Spleen (tissue), 11 donors: ENCODE results near the gene HELQ. TPM values are rescaled to one million over a fixed set of nuclear protein-coding genes. Genes with fewer than 3 reads are reported as not detected.

Experiments used
- DNase-seq: peaks from one replicate; pipeline ENCODE4 v3.0.0-alpha.2; 2020
- H3K27ac ChIP-seq, 8 donors: fragments of 200-600 bp; sonication (generic) in 7 of 8; 1 replicate in 4 of 8; 2 replicates in 4 of 8; pipeline versions ENCODE4 v1.5.0 to v1.8.0; 2016 to 2021; ENCODE audit warnings: inconsistent platforms in 4 of 8, mild to moderate bottlenecking in 4 of 8, moderate library complexity in 1 of 8
- H3K27me3 ChIP-seq, 7 donors: fragments of 200-600 bp; sonication (generic) in 6 of 7; replicated peaks in 1 of 7; 1 replicate in 4 of 7; 2 replicates in 3 of 7; pipeline versions ENCODE4 v1.5.0 to v1.8.0; 2016 to 2021; ENCODE audit warnings: inconsistent platforms in 3 of 7, mild to moderate bottlenecking in 1 of 7
- H3K36me3 ChIP-seq, 6 donors: fragments of 200-600 bp; sonication (generic) in 5 of 6; 1 replicate in 4 of 6; 2 replicates in 2 of 6; pipeline versions ENCODE4 v1.5.0 to v1.8.0; 2016 to 2021; ENCODE audit warnings: inconsistent platforms in 2 of 6
- H3K4me1 ChIP-seq, 6 donors: fragments of 200-600 bp; sonication (generic) in 5 of 6; 1 replicate in 3 of 6; 2 replicates in 3 of 6; pipeline versions ENCODE4 v1.5.0 to v1.8.0; 2016 to 2021; ENCODE audit warnings: inconsistent platforms in 3 of 6
- H3K4me3 ChIP-seq, 8 donors: fragments of 200-600 bp; sonication (generic) in 7 of 8; 1 replicate in 4 of 8; 2 replicates in 4 of 8; pipeline versions ENCODE4 v1.5.0 to v1.8.0; 2016 to 2021; ENCODE audit warnings: inconsistent platforms in 4 of 8, mild to moderate bottlenecking in 4 of 8, moderate library complexity in 2 of 8
- H3K9me3 ChIP-seq, 8 donors: fragments of 200-600 bp; sonication (generic) in 7 of 8; 1 replicate in 4 of 8; 2 replicates in 4 of 8; pipeline versions ENCODE4 v1.5.0 to v1.8.0; 2016 to 2021; ENCODE audit warnings: inconsistent platforms in 4 of 8
- POLR2A ChIP-seq, 3 donors: fragments of 450-650 bp; IDR thresholded peaks; one replicate each; pipeline ENCODE4 v1.5.1; 2017; ENCODE audit warnings: antibody characterized with exemption in 3 of 3, mild to moderate bottlenecking in 1 of 3
- POLR2AphosphoS5 ChIP-seq, 3 donors: sonication (generic); formaldehyde crosslinking; IDR thresholded peaks; one replicate each; pipeline ENCODE4 v1.5.1; 2017; ENCODE audit warnings: antibody characterized with exemption in 3 of 3
- WGBS, 5 donors: extraction: QIAGEN DNeasy Blood & Tissue Kit in 3 of 5; methylation state at CpG; one replicate each; pipeline versions ENCODE4 v1.1.5 to v1.1.7; 2013 to 2018; 5-methylcytosine and 5-hydroxymethylcytosine counted together
- intact Hi-C: fragments of 100-400 bp; cut with DNase I; formaldehyde crosslinking; loops from one replicate; pipeline ENCODE4 v1.15.0; 2023; ENCODE audit warnings: low total_unique reads
- polyA plus RNA-seq, 3 donors: library from polyadenylated mRNA; stranded (reverse); fragments of 200-250 nt; gene quantifications; one replicate each; pipeline ENCODE4 v1.2.1, GENCODE V29; 2013
- total RNA-seq, 7 donors: library from RNA; depleted of rRNA in 3 of 7; stranded (reverse); fragments of >200 nt in 3 of 7; fragmentation: NEBNext Ultra II Directional in 4 of 7; extraction: Animal tissue kit (Norgen Biotek cat#: 25700) in 4 of 7; gene quantifications; one replicate each; pipeline versions ENCODE4 v1.1.0 to v1.2.1, GENCODE V29; 2016 to 2021
- TF ChIP-seq, protein P1 (sequence below), 11 experiments: fragments of 200-600 bp in 7 of 11; fragments of 450-650 bp in 4 of 11; sonication (generic) in 4 of 11; IDR thresholded peaks in 8 of 11; conservative IDR thresholded peaks in 3 of 11; 1 replicate in 7 of 11; 2 replicates in 4 of 11; pipeline versions ENCODE4 v1.4.0 to v1.8.0; 2016 to 2021; ENCODE audit warnings: antibody characterized with exemption in 11 of 11, inconsistent platforms in 4 of 11, mild to moderate bottlenecking in 1 of 11
- donor health status: healthy with polysubstance abuse.
- donor health status: DM: no; HTN: no; CAD: no; lungs with moderate emphysema.
- donor health status: DM: no; HTN: no; CAD: no.
- donor health status: Bipolar disorder and iron deficiency.
- donor health status: healthy.
- donor health status: DM: no; HTN: no; CAD: no.
- donor health status: DM: yes; HTN: yes; CAD: no.

HELQ gene
- total and polyA plus RNA-seq, 10 donors = 7.3 to 40.7 (median 24.4) TPM

DNA sequence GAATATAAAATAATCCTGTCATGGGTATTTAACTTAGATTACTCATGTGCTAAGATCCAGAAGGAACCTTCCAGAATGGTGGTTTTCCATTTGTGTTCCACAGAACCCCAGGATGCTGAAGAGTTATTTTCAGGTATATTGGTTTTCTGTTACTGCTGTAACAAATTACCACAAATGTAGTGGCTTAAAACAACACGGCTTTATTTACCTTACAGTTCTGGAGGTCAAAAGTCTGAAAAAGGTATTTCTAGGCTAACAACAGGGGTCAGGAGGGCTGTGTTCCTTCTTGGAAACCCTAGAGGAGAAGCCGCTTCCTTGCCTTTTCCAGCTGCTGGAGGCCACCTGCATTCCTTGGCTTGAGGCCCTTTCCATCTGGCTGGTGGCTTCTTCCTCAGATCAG lies 63.1 kb downstream of the HELQ start:
- peaks cover 0 to 10% (median 0%) of the 10 kb centered on the region in 6 donors for H3K36me3 ChIP-seq
- peaks cover 0 to 2% (median under 1%) of the 10 kb centered on the region in 8 donors for H3K9me3 ChIP-seq
- TF ChIP-seq POLR2AphosphoS5 (IDR thresholded peaks at IDR 0.05) (no peak), POLR2A (IDR thresholded peaks at IDR 0.05) (no peak)
- TF ChIP-seq, protein P1, sequence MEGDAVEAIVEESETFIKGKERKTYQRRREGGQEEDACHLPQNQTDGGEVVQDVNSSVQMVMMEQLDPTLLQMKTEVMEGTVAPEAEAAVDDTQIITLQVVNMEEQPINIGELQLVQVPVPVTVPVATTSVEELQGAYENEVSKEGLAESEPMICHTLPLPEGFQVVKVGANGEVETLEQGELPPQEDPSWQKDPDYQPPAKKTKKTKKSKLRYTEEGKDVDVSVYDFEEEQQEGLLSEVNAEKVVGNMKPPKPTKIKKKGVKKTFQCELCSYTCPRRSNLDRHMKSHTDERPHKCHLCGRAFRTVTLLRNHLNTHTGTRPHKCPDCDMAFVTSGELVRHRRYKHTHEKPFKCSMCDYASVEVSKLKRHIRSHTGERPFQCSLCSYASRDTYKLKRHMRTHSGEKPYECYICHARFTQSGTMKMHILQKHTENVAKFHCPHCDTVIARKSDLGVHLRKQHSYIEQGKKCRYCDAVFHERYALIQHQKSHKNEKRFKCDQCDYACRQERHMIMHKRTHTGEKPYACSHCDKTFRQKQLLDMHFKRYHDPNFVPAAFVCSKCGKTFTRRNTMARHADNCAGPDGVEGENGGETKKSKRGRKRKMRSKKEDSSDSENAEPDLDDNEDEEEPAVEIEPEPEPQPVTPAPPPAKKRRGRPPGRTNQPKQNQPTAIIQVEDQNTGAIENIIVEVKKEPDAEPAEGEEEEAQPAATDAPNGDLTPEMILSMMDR (IDR thresholded peaks at IDR 0.05 in 8 of 11, conservative IDR thresholded peaks at IDR 0.05 in 3 of 11) = no peak
- intact Hi-C loops = no loop called here
- no peaks in the 10 kb centered on the region for H3K27me3 ChIP-seq
- no peak for DNase-seq
- H3K4me1 ChIP-seq = peaks cover 0 to 7% (median 0%) of the 10 kb centered on the region in 6 donors
- H3K27ac ChIP-seq = no peak overlapping the region
- 89 to 99% (median 94%) methylated on average over 2 of the region's 2 CpGs for WGBS, 5 donors
- no peak overlapping the region for H3K4me3 ChIP-seq

DNA sequence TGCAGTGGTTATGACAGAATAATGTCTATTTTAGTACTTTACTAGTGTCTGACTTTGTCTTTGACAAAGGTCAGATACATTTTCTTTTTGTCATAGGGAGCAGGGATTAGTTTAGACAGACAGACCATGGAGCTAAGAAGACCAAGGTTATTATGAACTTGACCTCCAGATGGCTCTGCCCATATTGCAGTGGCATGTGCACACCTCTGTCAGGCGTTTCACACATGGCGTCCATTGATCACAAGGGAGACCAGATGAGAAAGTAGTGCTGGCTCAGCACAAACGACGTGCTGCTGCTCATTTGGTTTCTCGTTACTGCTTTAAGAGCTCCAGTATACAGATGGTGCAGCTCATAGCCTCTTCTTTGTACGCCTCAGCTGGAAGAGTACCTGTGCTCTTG lies 64.7 kb downstream of the HELQ start:
- no peak for DNase-seq
- H3K36me3 ChIP-seq = no peaks in the 10 kb centered on the region
- 74 to 84% (median 81%) methylated on average over 6 of the region's 6 CpGs for WGBS, 5 donors
- H3K4me1 ChIP-seq = peaks cover 0 to 18% (median 2%) of the 10 kb centered on the region in 6 donors
- no peaks in the 10 kb centered on the region for H3K9me3 ChIP-seq
- intact Hi-C loops = no loop called here
- TF ChIP-seq POLR2AphosphoS5 (IDR thresholded peaks at IDR 0.05) (no peak), POLR2A (IDR thresholded peaks at IDR 0.05) (no peak)
- TF ChIP-seq, protein P1 (IDR thresholded peaks at IDR 0.05 in 8 of 11, conservative IDR thresholded peaks at IDR 0.05 in 3 of 11) = no peak
- H3K4me3 ChIP-seq = no peak overlapping the region
- no peaks in the 10 kb centered on the region for H3K27me3 ChIP-seq
- no peak overlapping the region for H3K27ac ChIP-seq

DNA sequence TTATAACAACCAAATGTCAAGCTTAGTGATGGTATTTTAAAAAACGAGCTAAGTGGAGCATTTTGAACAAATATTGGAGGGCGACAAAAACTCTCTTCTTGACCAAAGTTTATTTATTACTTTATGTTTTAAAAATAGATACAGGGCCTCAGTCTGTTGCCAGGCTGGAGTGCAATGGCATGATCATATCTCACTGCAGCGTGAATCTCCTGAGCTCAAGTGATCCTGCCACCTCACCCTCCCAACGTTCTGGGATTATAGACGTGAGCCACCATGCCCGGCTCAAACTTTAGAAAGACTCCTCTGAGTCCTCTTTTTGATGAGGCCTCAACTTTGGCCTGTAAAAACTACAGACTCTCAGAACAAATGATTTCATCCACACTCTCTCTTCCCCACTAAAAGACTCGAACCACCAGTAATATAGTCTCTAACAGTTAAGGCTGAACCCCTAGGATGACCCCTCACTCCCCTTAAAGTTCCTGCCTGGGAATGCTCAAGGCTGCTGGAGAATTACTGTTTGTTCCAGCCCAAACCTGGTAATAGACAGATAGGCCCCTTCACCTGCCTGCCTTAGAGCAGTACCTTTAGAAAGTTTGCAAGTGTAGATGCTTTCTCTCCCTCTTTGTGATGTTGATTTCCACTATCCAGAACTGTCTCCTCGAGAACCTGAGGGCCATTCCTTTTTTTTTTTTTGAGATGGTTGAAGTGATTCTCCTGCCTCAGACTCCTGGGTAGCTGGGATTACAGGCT lies 65.7 kb downstream of the HELQ start:
- Histone ChIP-seq H3K4me1 (peaks cover 0 to 18% (median 2%) of the 10 kb centered on the region in 6 donors), H3K9me3 (no peaks in the 10 kb centered on the region), H3K36me3 (no peaks in the 10 kb centered on the region), H3K27ac (no peak overlapping the region), H3K4me3 (no peak overlapping the region), H3K27me3 (no peaks in the 10 kb centered on the region)
- TF ChIP-seq, protein P1 (IDR thresholded peaks at IDR 0.05 in 8 of 11, conservative IDR thresholded peaks at IDR 0.05 in 3 of 11) = no peak
- no peak for DNase-seq
- intact Hi-C loops = no loop called here
- WGBS, 5 donors = 72 to 86% (median 83%) methylated on average over 8 of the region's 8 CpGs

DNA sequence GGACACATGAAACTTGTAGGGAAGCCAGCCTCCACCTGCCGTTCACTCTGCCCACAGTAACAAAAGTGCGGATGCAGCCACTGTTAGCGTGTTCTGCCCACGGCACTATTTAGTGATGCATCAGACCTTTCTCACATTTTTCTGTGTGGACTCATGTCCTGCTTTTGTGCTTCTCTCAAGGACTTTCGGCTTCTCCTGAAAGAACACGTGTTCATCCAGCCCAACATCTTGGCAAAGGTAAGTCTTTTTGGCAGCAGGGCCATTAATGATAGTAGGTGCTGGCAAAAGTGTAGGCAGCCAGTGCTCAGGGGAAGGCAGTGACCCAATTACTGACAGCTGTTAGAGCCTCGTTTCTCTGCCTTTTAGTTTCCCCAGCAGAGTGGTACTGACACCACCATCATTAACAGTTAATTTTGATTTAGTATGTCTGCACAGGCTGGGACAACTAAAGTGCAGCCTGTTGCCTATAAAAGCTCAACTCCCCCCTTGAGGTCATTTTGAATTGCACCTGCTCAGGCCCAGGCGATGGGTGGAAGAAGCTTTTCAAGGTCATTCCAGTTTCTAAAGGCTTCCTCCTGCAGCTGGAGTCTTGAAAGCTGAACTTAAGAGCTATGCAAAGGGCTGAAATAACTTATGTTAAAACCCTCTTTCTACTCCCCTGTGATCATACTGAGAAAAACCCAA lies 66.4 kb downstream of the HELQ start:
- H3K27ac ChIP-seq = no peak overlapping the region
- 74 to 84% (median 75%) methylated on average over 8 of the region's 8 CpGs for WGBS, 5 donors
- H3K36me3 ChIP-seq = no peaks in the 10 kb centered on the region
- no peak overlapping the region for H3K4me3 ChIP-seq
- no peak for DNase-seq
- TF ChIP-seq POLR2AphosphoS5 (IDR thresholded peaks at IDR 0.05) (no peak), POLR2A (IDR thresholded peaks at IDR 0.05) (no peak)
- TF ChIP-seq, protein P1 (IDR thresholded peaks at IDR 0.05 in 8 of 11, conservative IDR thresholded peaks at IDR 0.05 in 3 of 11) = no peak
- no peaks in the 10 kb centered on the region for H3K9me3 ChIP-seq
- H3K4me1 ChIP-seq = peaks cover 0 to 18% (median 2%) of the 10 kb centered on the region in 6 donors
- no peaks in the 10 kb centered on the region for H3K27me3 ChIP-seq
- intact Hi-C loops = no loop called here
